Small intestine (tissue), 16 donors: ENCODE data around the gene ZNF211. TPM values are rescaled to one million over a fixed set of nuclear protein-coding genes. Genes with fewer than 3 reads are reported as not detected.
A peak's percentile ranks its signal among the peaks of the same experiment; 100 is the strongest.

Experiments
- DNase-seq, 2 donors: peaks; one replicate each; pipeline versions ENCODE4 v3.0.0 to v3.0.0-alpha.2; 2013
- FAIRE-seq: peaks from 2 replicates; lab custom pipeline; 2012; peaks lifted over from hg19 to GRCh38; lab: Jason Lieb, UNC
- H3K27ac ChIP-seq, 3 donors: one replicate each; pipeline ENCODE4 v1.5.1; 2013; ENCODE audit warnings: low read length in 2 of 3, mild to moderate bottlenecking in 2 of 3, control low read depth in 1 of 3, inconsistent platforms in 1 of 3, low read depth in 1 of 3, moderate library complexity in 1 of 3
- H3K27me3 ChIP-seq, 3 donors: one replicate each; pipeline ENCODE4 v1.6.1; 2013; ENCODE audit warnings: low read length in 3 of 3, inconsistent platforms in 1 of 3; ENCODE audit not compliant: control insufficient read depth in 3 of 3, insufficient read depth in 3 of 3
- H3K36me3 ChIP-seq, 3 donors: one replicate each; pipeline ENCODE4 v1.6.1; 2013; ENCODE audit warnings: low read length in 3 of 3, inconsistent platforms in 1 of 3, low read depth in 1 of 3, mild to moderate bottlenecking in 1 of 3, moderate library complexity in 1 of 3; ENCODE audit not compliant: control insufficient read depth in 3 of 3, insufficient read depth in 2 of 3
- H3K4me1 ChIP-seq, 3 donors: one replicate each; pipeline ENCODE4 v1.6.1; 2013; ENCODE audit warnings: low read length in 2 of 3, inconsistent platforms in 1 of 3, low read depth in 1 of 3, mild to moderate bottlenecking in 1 of 3, moderate library complexity in 1 of 3; ENCODE audit not compliant: control insufficient read depth in 3 of 3, insufficient read depth in 2 of 3
- H3K4me3 ChIP-seq, 3 donors: one replicate each; pipeline ENCODE4 v1.5.1; 2013; ENCODE audit warnings: low read length in 3 of 3, control low read depth in 1 of 3, inconsistent platforms in 1 of 3, low read depth in 1 of 3, mild to moderate bottlenecking in 1 of 3, moderate library complexity in 1 of 3
- H3K9me3 ChIP-seq, 2 donors: one replicate each; pipeline ENCODE4 v1.6.1; 2013; ENCODE audit warnings: low read depth in 1 of 2, low read length in 1 of 2; ENCODE audit not compliant: control insufficient read depth in 2 of 2, insufficient read depth in 1 of 2
- WGBS, 3 donors: extraction: QIAGEN DNeasy Blood & Tissue Kit; methylation state at CpG; one replicate each; pipeline ENCODE4 v1.1.7; 2013; 5-methylcytosine and 5-hydroxymethylcytosine counted together
- long read RNA-seq, 10 donors: transcript quantifications; one replicate each; lab custom pipeline, GENCODE V29; 2026
- polyA plus RNA-seq, 4 donors: library from polyadenylated mRNA; stranded (reverse) in 3 of 4; unstranded in 1 of 4; fragments of 200-250 nt in 3 of 4; fragments of 120-200 nt in 1 of 4; gene quantifications; one replicate each; pipeline versions ENCODE4 v1.2.1 to v1.2.3, GENCODE V29; 2013
- donor health status: healthy with polysubstance abuse.
- donor health status: control.
- donor health status: control.
- donor health status: Bipolar disorder and iron deficiency.
- donor health status: healthy.

ZNF211 gene
- polyA plus RNA-seq, result 10 to 100 TPM in 2 of 4 donors, 1 to 10 TPM in 2; 4.3 to 20.0 (median 9.7) TPM
- long read RNA-seq, donor 1, partial matches to known transcripts, result 6 of 12 reads
- long read RNA-seq, donor 1, other reads (novel, unspliced or antisense), result 0 of 12 reads
- long read RNA-seq, donor 2, result 0 reads
- long read RNA-seq, donor 3, partial matches to known transcripts, result 0 of 1 reads
- long read RNA-seq, donor 3, other reads (novel, unspliced or antisense), result 0 of 1 reads
- long read RNA-seq, donor 4, result 0 reads
- long read RNA-seq, donor 5, result 0 reads
- long read RNA-seq, donor 6, partial matches to known transcripts, result 0 of 2 reads
- long read RNA-seq, donor 6, other reads (novel, unspliced or antisense), result 0 of 2 reads
- long read RNA-seq, donor 7, partial matches to known transcripts, result 0 of 3 reads
- long read RNA-seq, donor 7, other reads (novel, unspliced or antisense), result 0 of 3 reads
- long read RNA-seq, donor 8, partial matches to known transcripts, result 0 of 1 reads
- long read RNA-seq, donor 8, other reads (novel, unspliced or antisense), result 0 of 1 reads
- long read RNA-seq, donor 9, result 0 reads
- long read RNA-seq, donor 10, partial matches to known transcripts, result 0 of 2 reads
- long read RNA-seq, donor 10, other reads (novel, unspliced or antisense), result 0 of 2 reads

DNA sequence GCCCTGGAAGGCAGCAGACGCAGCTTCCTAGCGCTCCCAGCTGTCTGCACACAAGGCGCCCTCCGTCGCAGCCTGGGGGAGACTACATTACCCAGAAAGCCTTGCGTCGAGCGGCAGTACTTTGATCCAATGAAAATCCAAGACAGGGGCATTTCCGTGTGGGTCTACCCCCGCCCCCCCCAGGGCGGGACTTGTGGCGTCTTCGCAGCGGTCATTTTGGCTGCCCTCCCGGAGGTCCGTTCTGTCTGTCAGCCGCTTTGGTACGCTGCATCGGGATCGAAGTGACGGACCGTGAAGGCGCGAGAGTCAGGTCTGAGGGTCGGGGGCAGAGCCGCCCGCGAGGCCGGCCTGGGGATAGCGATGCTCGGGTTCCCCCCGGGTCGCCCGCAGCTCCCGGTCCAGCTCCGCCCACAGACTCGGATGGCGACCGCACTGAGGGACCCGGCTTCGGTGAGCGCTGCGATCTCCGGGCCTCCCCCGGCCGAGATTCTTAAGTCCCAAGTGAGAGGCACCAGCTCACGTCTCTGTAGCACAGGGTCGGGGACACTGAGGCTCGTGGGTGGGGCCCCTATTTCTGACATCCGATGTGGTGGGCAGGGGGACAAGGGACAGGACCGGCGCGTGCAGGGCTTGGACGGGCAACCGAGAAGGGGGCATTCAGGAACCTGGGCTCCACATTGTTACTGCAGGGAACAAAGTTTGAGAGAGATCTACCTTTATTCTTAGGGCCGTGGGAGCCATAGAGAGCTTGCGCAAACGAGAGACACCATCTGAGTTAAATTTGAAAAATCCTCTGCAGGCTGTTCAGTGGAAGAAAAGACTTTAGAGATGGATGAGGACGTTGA, at the start of gene ZNF211:
TSS of gene ZNF211 (plus strand) at position 182 of the 845 bp plus-strand sequence. CDS start at position 361, 179 bp downstream.
- 1 to 2% (median 1%) methylated on average over 56 to 59 of the region's 59 CpGs for WGBS, 3 donors
- DNase-seq (peak; percentile 96 to 98), FAIRE-seq (no peak)
- Histone ChIP-seq H3K9me3 (peaks cover 0 to 14% of the 10 kb centered on the region in 2 donors), H3K27ac (peak within 1 kb of the TSS in 2 of 3 donors; percentile 69 to 87), H3K4me3 (peak within 1 kb of the TSS; percentile 76 to 93 (median 91)), H3K36me3 (peaks cover 0 to 12% (median 2%) of the 10 kb centered on the region in 3 donors), H3K27me3 (no peaks in the 10 kb centered on the region), H3K4me1 (peaks cover 0 to 5% (median 5%) of the 10 kb centered on the region in 3 donors)

DNA sequence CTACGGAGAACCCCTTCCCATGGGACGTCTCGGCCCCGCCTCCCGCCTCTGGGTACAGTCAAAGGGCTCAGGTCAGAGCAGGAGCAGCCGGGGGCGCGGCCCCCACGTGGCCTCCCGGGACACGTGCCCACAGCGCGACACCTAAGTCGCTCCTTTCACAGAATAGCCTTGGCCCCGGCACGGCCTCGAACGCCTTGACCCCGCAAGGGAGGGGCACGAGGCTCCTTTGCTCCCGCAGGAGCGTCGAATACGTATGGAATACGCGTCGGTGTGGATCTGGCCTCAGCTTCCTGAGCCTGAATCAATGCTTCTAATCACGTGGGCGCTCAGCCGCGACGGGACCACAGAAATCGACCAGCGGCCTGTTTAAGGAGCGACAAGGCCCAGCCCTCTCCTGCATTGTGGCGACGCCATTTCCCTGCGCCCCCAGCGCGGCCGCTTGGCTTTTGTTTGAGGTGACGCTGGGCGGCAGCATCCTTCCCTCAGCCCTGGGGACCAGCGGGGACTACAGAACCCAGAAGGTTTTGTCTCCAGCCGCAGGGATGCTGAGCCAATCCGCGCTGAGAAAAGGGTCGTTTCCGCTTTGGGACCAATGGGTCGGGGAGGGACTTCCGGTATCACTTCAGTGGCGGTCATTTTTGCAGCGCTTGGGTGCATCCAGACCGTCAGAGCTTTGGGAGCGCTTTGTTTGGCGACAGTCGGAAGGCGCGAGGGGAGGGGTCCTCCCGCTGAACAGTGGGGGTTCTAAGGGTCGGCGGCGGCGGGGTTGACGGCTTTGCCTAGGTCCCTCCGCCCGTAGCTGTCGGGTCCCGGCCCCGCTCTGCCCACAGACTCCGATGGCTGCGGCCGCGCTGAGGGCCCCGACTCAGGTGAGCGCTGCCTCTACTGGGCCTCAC, 49.2 kb upstream of the ZNF211 start, which contains the start of gene ZIK1:
TSS of gene ZIK1 (plus strand) at position 625 of the 896 bp plus-strand sequence. CDS start at position 837, 212 bp downstream.
- peaks cover 0 to 16% (median 3%) of the 10 kb centered on the region in 3 donors for H3K36me3 ChIP-seq
- peak within 1 kb of the TSS in 2 of 3 donors; percentile 54 to 55 for H3K27ac ChIP-seq
- H3K4me1 ChIP-seq, result peaks cover 0 to 14% (median 4%) of the 10 kb centered on the region in 3 donors
- peaks cover 2 to 57% of the 10 kb centered on the region in 2 donors for H3K9me3 ChIP-seq
- 3 to 13% (median 10%) methylated on average over 71 to 76 of the region's 76 CpGs for WGBS, 3 donors
- FAIRE-seq, result no peak
- DNase-seq, result peak; percentile 81 to 97
- peak within 1 kb of the TSS; percentile 43 to 67 (median 59) for H3K4me3 ChIP-seq
- H3K27me3 ChIP-seq, result no peaks in the 10 kb centered on the region

DNA sequence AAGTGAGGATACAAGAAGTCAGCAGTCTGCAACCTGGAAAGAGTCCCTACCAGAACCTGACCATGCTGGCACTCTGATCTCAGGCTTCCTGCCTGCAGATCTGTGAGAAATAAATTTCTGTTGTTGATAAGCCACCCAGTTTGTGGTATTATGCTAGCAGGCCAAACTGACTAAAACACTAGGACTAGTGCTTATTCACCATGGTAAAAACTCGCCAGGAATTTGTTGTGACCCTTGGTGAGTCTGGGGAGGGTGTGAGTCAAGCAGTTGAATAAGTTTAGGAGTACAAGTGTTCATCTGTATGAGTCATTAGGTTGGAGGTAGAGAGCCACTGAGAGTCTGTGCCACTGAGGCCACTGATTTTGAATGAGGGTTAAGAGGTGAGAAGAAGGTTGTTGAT, 45.4 kb upstream of the ZNF211 start:
- H3K4me3 ChIP-seq, result no peak overlapping the region
- H3K27me3 ChIP-seq, result no peaks in the 10 kb centered on the region
- 91 to 100% (median 93%) methylated on average over 1 of the region's 1 CpG for WGBS, 3 donors
- H3K27ac ChIP-seq, result no peak overlapping the region
- peaks cover 0 to 14% (median 4%) of the 10 kb centered on the region in 3 donors for H3K4me1 ChIP-seq
- H3K36me3 ChIP-seq, result peaks cover 6 to 27% (median 16%) of the 10 kb centered on the region in 3 donors
- no peak for DNase-seq
- no peak for FAIRE-seq
- H3K9me3 ChIP-seq, result peaks cover 4 to 85% of the 10 kb centered on the region in 2 donors

DNA sequence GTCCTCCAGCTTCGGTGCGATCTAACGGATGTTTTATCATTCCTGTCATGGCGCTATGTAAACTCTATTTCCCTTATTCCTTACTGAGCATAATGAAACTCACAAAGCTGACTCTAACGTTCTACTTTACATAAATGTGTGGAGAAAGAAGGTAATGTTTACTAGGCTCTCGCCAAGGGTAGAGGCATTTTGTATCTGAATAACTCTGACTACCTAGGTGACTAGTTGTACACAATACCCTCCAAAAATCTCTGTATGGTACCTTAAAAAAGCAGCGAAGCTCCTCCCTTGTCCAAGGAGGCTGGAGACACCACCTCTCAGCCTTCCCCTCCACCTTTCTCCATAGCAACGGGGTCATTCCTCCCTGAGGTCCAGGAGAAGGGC, 33.6 kb upstream of the ZNF211 start:
- Histone ChIP-seq H3K27ac (no peak overlapping the region), H3K27me3 (no peaks in the 10 kb centered on the region), H3K9me3 (peaks cover 2 to 24% of the 10 kb centered on the region in 2 donors), H3K36me3 (peaks cover 0 to 5% (median 0%) of the 10 kb centered on the region in 3 donors), H3K4me1 (no peaks in the 10 kb centered on the region), H3K4me3 (peak overlapping the region in 2 of 3 donors; percentile 63 to 81)
- 55 to 57% (median 57%) methylated on average over 8 of the region's 8 CpGs for WGBS, 3 donors
- DNase-seq, result no peak
- no peak for FAIRE-seq

DNA sequence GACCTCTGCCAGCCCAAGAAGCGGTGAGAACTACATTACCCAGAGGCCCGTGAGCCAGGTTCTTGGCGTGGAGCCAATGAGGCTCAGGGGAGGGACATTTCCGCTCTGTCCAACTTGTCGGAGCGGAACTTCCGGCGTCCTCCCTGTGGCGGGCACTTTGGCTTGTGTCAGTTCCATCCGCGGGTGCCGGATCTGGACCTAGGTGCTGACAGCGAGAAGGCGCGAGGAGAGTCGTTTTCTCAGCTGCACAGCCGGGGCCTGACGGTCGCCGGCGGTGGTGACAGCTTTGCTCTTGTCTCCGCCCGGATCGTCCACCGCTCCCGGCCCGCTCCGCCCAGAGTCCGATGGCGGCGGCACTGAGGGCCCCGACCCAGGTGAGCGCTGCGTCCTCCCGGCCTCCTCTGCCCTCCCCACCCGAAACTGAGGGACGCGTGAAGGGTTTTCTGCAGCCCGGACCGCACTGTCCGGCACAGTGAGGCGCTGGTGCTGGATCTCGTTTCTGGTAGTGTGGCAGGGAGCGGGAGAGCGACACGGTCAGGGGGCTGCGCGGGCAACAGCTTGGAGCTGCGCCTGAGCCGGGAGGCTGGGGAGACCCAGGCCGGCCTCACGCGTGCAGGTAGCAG, 33.1 kb upstream of the ZNF211 start, which contains the start of gene ZNF530:
TSS of gene ZNF530 (plus strand) at position 125 of the 623 bp plus-strand sequence. CDS start 4,461 bp downstream, outside the sequence.
- H3K9me3 ChIP-seq, result peaks cover 3 to 25% of the 10 kb centered on the region in 2 donors
- H3K36me3 ChIP-seq, result peaks cover 0 to 8% (median 2%) of the 10 kb centered on the region in 3 donors
- 0 to 2% (median 1%) methylated on average over 38 to 53 of the region's 53 CpGs for WGBS, 3 donors
- no peaks in the 10 kb centered on the region for H3K4me1 ChIP-seq
- H3K27ac ChIP-seq, result no peak within 1 kb of the TSS
- FAIRE-seq (no peak), DNase-seq (peak; percentile 94 to 96)
- peak within 1 kb of the TSS; percentile 58 to 81 (median 63) for H3K4me3 ChIP-seq
- H3K27me3 ChIP-seq, result no peaks in the 10 kb centered on the region

DNA sequence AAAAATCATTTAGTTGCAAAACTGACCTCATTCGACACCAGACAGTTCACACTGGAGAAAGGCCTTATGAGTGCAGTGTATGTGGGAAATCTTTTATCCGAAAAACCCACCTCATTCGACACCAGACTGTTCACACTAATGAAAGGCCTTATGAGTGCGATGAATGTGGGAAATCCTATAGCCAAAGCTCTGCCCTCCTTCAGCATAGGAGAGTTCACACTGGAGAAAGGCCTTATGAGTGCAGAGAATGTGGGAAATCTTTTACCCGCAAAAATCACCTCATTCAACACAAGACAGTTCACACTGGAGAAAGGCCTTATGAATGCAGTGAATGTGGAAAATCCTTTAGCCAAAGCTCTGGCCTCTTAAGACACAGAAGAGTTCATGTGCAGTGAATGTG, 26.0 kb upstream of the ZNF211 start:
- H3K27me3 ChIP-seq, result no peaks in the 10 kb centered on the region
- 96 to 98% (median 98%) methylated on average over 5 of the region's 5 CpGs for WGBS, 3 donors
- no peak overlapping the region for H3K27ac ChIP-seq
- DNase-seq, result no peak
- no peak overlapping the region for H3K4me3 ChIP-seq
- H3K4me1 ChIP-seq, result no peaks in the 10 kb centered on the region
- FAIRE-seq, result no peak
- peaks cover 11 to 22% (median 19%) of the 10 kb centered on the region in 3 donors for H3K36me3 ChIP-seq
- peaks cover 3 to 61% of the 10 kb centered on the region in 2 donors for H3K9me3 ChIP-seq

DNA sequence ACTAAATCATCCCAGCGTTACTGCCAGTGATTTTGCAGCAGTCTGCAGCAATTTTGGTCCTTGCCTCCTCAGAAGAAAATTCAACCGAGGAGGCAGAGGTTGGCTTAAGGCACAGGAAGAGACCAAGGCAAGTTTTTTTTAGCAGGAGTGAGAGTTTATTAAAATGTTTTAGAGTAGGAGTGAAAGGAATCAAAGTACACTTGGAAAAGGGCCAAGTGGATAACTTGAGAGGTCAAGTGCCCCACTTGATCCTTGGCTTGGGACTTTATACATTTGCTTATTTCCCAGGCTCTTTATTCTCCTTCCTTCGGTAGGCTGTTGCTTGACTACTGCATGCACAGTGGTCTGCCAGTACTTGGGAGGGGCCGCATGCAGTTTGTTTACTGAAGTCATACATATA, 21.9 kb upstream of the ZNF211 start:
- H3K36me3 ChIP-seq, result peaks cover 4 to 16% (median 11%) of the 10 kb centered on the region in 3 donors
- H3K27ac ChIP-seq, result no peak overlapping the region
- no peak overlapping the region for H3K4me3 ChIP-seq
- H3K4me1 ChIP-seq, result peaks cover 0 to 3% (median 0%) of the 10 kb centered on the region in 3 donors
- 77 to 84% (median 79%) methylated on average over 4 of the region's 4 CpGs for WGBS, 3 donors
- peaks cover 1 to 52% of the 10 kb centered on the region in 2 donors for H3K9me3 ChIP-seq
- H3K27me3 ChIP-seq, result no peaks in the 10 kb centered on the region
- FAIRE-seq, result no peak
- DNase-seq, result no peak
